ENCODE results near the gene CCNK.

Gene CCNK

GRCh38 chr14:99508896-99509629, 27.9 kb downstream of the CCNK start:
- DNase-seq, result no peak

- DNase-seq, result no peak
These were observed 28.8 kb downstream of the CCNK start for GRCh38 chr14:99509871-99510555.

GRCh38 chr14:99510556-99511139, 29.4 kb downstream of the CCNK start:
- no peak for DNase-seq

- no peak for DNase-seq
These were observed 30.4 kb downstream of the CCNK start for GRCh38 chr14:99511421-99512109.

GRCh38 chr14:99512110-99512449, 30.9 kb downstream of the CCNK start:
- DNase-seq, result no peak

GRCh38 chr14:99512571-99513182, 31.5 kb downstream of the CCNK start:
- DNase-seq, result no peak

GRCh38 chr14:99513183-99513694, 32.0 kb downstream of the CCNK start:
- no peak for DNase-seq

GRCh38 chr14:99513946-99514551, 32.8 kb downstream of the CCNK start:
- no peak for DNase-seq

- no peak for DNase-seq
These were observed 33.5 kb downstream of the CCNK start for GRCh38 chr14:99514552-99515300.

GRCh38 chr14:99515301-99516155, 34.3 kb downstream of the CCNK start:
- no peak for DNase-seq

GRCh38 chr14:99516156-99516870, 35.1 kb downstream of the CCNK start:
- DNase-seq, result no peak

GRCh38 chr14:99516871-99517642, 35.8 kb downstream of the CCNK start:
- DNase-seq, result no peak

- no peak for DNase-seq
These were observed 36.6 kb downstream of the CCNK start for GRCh38 chr14:99517643-99518381.

- peak in 1 of 2 experiments; percentile 59 for DNase-seq
These were observed 37.5 kb downstream of the CCNK start for GRCh38 chr14:99518441-99519346.

GRCh38 chr14:99519347-99519881, 38.2 kb downstream of the CCNK start:
- DNase-seq, result no peak

- no peak for DNase-seq
These were observed 38.8 kb downstream of the CCNK start for GRCh38 chr14:99519931-99520421.

GRCh38 chr14:99520571-99521081, 39.4 kb downstream of the CCNK start:
- DNase-seq, result no peak

All from NCI-H446 (cell line).